HepG2 (cell line): Measurements from ENCODE around the gene KCND2. TPM values are rescaled to one million over a fixed set of nuclear protein-coding genes. Genes with fewer than 3 reads are reported as not detected.

ENCODE experiments used
- ATAC-seq: fragments of 200-7000 bp; cut with Tn5 transposase; 3 replicates; pipeline ENCODE4 v1.9.1; 2020; ENCODE audit warnings: mild to moderate bottlenecking, moderate library complexity
- BruUV-seq: library from RNA; stranded (reverse); fragments of 400-500 nt; replicated peaks from 2 replicates; lab custom pipeline; 2021; lab: Mats Ljungman, UMichigan
- CTCF ChIA-PET: fragments of 300-600 bp; formaldehyde crosslinking; extraction: SDS; loops from one replicate; lab custom pipeline; 2021; ENCODE audit warnings: low total read pairs, inconsistent platforms, low intra/inter-chr PET ratio; lab: Yijun Ruan, JAX
- POLR2A ChIA-PET: fragments of 350-600 bp; sonication (Branson Sonifier 250); formaldehyde crosslinking; loops from one replicate; lab custom pipeline; 2020; ENCODE audit warnings: antibody characterized with exemption, inconsistent platforms; lab: Yijun Ruan, JAX
- DNase-seq: peaks from one replicate; pipeline ENCODE4 v3.0.0-alpha.2; 2015; ENCODE audit warnings: low spot score
- FAIRE-seq: peaks from 3 replicates; lab custom pipeline; 2011; peaks lifted over from hg19 to GRCh38; lab: Jason Lieb, UNC
- H2AFZ ChIP-seq: one replicate; pipeline ENCODE4 v1.6.1; 2011; ENCODE audit warnings: low read length, inconsistent platforms
- H3K27ac ChIP-seq: fragments of 300-600 bp; 3 replicates; pipeline ENCODE4 v1.8.0; 2011; ENCODE audit warnings: mixed run types, mild to moderate bottlenecking, mixed read lengths, low read length, inconsistent platforms; ENCODE audit not compliant: insufficient read depth; ENCODE audit errors: extremely low read length
- H3K27me3 ChIP-seq, 2 experiments: fragments of 200-600 bp in 1 of 2; 2 replicates in 1 of 2; 3 replicates in 1 of 2; pipeline versions ENCODE4 v1.6.0 to v1.8.0; 2011; ENCODE audit warnings: low read length in 2 of 2, mild to moderate bottlenecking in 2 of 2, moderate library complexity in 2 of 2, inconsistent platforms in 1 of 2; ENCODE audit not compliant: insufficient read depth in 2 of 2, control insufficient read depth in 1 of 2
- H3K36me3 ChIP-seq, 2 experiments: fragments of 200-600 bp in 1 of 2; replicated peaks in 1 of 2; 2 replicates in 1 of 2; 3 replicates in 1 of 2; pipeline versions ENCODE4 v1.5.1 to v1.8.0; 2011; ENCODE audit warnings: low read length in 2 of 2, inconsistent platforms in 1 of 2; ENCODE audit not compliant: insufficient read depth in 2 of 2, control insufficient read depth in 1 of 2
- H3K4me1 ChIP-seq: 2 replicates; pipeline ENCODE4 v1.5.1; 2012; ENCODE audit warnings: low read length, inconsistent platforms; ENCODE audit not compliant: insufficient read depth
- H3K4me2 ChIP-seq: 2 replicates; pipeline ENCODE4 v1.6.0; 2011; ENCODE audit warnings: low read depth, low read length, inconsistent platforms
- H3K4me3 ChIP-seq, 3 experiments: fragments of 200-600 bp in 1 of 3; sonication (generic), shearing (Covaris generic) in 1 of 3; replicated peaks in 1 of 3; 2 replicates each; pipeline ENCODE4 v1.5.1; 2011 to 2016; ENCODE audit warnings: low read length in 3 of 3, inconsistent platforms in 2 of 3, low read depth in 2 of 3, mild to moderate bottlenecking in 2 of 3, control low read depth in 1 of 3, mixed read lengths in 1 of 3; ENCODE audit not compliant: insufficient read depth in 1 of 3
- H3K79me2 ChIP-seq: one replicate; pipeline ENCODE4 v1.6.1; 2011; ENCODE audit warnings: low read length, inconsistent platforms; ENCODE audit not compliant: insufficient read depth
- H3K9ac ChIP-seq: 2 replicates; pipeline ENCODE4 v1.6.0; 2011; ENCODE audit warnings: mild to moderate bottlenecking, low read depth, low read length, inconsistent platforms; ENCODE audit not compliant: insufficient read depth
- H3K9me3 ChIP-seq: 2 replicates; pipeline ENCODE4 v1.5.1; 2012; ENCODE audit warnings: mild to moderate bottlenecking, low read length
- H4K20me1 ChIP-seq: 2 replicates; pipeline ENCODE4 v1.6.0; 2011; ENCODE audit warnings: inconsistent platforms, mild to moderate bottlenecking, low read length, moderate library complexity; ENCODE audit not compliant: insufficient read depth
- KDM3A ChIP-seq: IDR thresholded peaks from 2 replicates; pipeline ENCODE4 v1.6.1; 2018; ENCODE audit warnings: low read depth, missing compliant biosample characterization
- MED8 ChIP-seq: sonication (generic); formaldehyde crosslinking; IDR thresholded peaks from 2 replicates; pipeline ENCODE4 v1.8.1; 2023; ENCODE audit warnings: mild to moderate bottlenecking, missing genetic modification reagents; ENCODE audit not compliant: insufficient replicate concordance
- SMARCC2 ChIP-seq: fragments of 450-650 bp; IDR thresholded peaks from 2 replicates; pipeline ENCODE4 v1.6.1; 2017; ENCODE audit warnings: antibody characterized with exemption, mild to moderate bottlenecking
- SSRP1 ChIP-seq: IDR thresholded peaks from 2 replicates; pipeline ENCODE4 v1.6.1; 2016; ENCODE audit warnings: control low read depth
- ZNF335 ChIP-seq: sonication (generic); formaldehyde crosslinking; IDR thresholded peaks from 2 replicates; pipeline ENCODE4 v1.4.0; 2020; ENCODE audit warnings: missing genetic modification reagents
- ZNF337 ChIP-seq: sonication (generic); formaldehyde crosslinking; IDR thresholded peaks from 2 replicates; pipeline ENCODE4 v1.5.1; 2020; ENCODE audit warnings: missing genetic modification reagents, low read depth, mild to moderate bottlenecking, borderline replicate concordance
- ZNF484 ChIP-seq: sonication (generic); formaldehyde crosslinking; IDR thresholded peaks from 2 replicates; pipeline ENCODE4 v1.5.1; 2020; ENCODE audit warnings: mild to moderate bottlenecking, low read depth, missing genetic modification reagents, borderline replicate concordance
- ZNF75D ChIP-seq: sonication (generic); formaldehyde crosslinking; IDR thresholded peaks from 2 replicates; pipeline ENCODE4 v1.8.1; 2023; ENCODE audit warnings: missing genetic modification reagents, mild to moderate bottlenecking, borderline replicate concordance
- WGBS: methylation state at CpG from one replicate; pipeline ENCODE4 v1.1.6; 2017; ENCODE audit warnings: low lambda C conversion rate; 5-methylcytosine and 5-hydroxymethylcytosine counted together
- in situ Hi-C: cut with HindIII; loops from 2 replicates; pipeline ENCODE4 v1.10.0; 2017; ENCODE audit warnings: low pct_unique_long_range_greater_than_20kb; ENCODE audit not compliant: extremely low pct_ligation_motif_present
- intact Hi-C: fragments of 100-400 bp; cut with micrococcal nuclease; formaldehyde crosslinking; loops from one replicate; pipeline ENCODE4 v1.10.0; 2022; ENCODE audit not compliant: unreplicated experiment
- polyA plus RNA-seq, 8 experiments: library from polyadenylated mRNA; depleted of rRNA in 3 of 8; stranded (reverse) in 7 of 8; unstranded in 1 of 8; fragments of >200 nt; fragmentation: Illumina TruSeq in 4 of 8; extraction: Trizol in 4 of 8; gene quantifications; 2 replicates each; pipeline versions ENCODE4 v1.2.1 to v1.2.3, GENCODE V29; 2011 to 2016; ENCODE audit warnings: low read depth in 4 of 8, missing spikeins in 1 of 8, mixed read lengths in 1 of 8; ENCODE audit not compliant: insufficient read depth in 1 of 8
- total RNA-seq, 5 experiments: library from RNA; depleted of rRNA; stranded (reverse); fragments of >200 nt; fragmentation: Illumina TruSeq; extraction: Trizol; gene quantifications; 2 replicates each; pipeline ENCODE4 v1.2.3, GENCODE V29; 2016; ENCODE audit warnings: low read depth in 1 of 5
- TF ChIP-seq, protein P1 (sequence below), 2 experiments: IDR thresholded peaks; 2 replicates each; pipeline ENCODE4 v1.6.1; 2011 to 2012; ENCODE audit warnings: low read length in 2 of 2, borderline replicate concordance in 1 of 2, low read depth in 1 of 2, mild to moderate bottlenecking in 1 of 2, moderate library complexity in 1 of 2
- TF ChIP-seq, protein P2 (sequence below): sonication (generic); formaldehyde crosslinking; IDR thresholded peaks from 2 replicates; pipeline ENCODE4 v1.8.1; 2023; ENCODE audit warnings: mild to moderate bottlenecking, inconsistent platforms, moderate library complexity, missing genetic modification reagents, borderline replicate concordance
- TF ChIP-seq, protein P3 (sequence below): sonication (generic); formaldehyde crosslinking; IDR thresholded peaks from 2 replicates; pipeline ENCODE4 v1.4.0; 2020; ENCODE audit warnings: missing genetic modification reagents
- TF ChIP-seq, protein P4 (sequence below): sonication (generic); formaldehyde crosslinking; IDR thresholded peaks from 2 replicates; pipeline ENCODE4 v1.4.0; 2020; ENCODE audit warnings: mild to moderate bottlenecking, missing genetic modification reagents

The KCND2 gene
- total and polyA plus RNA-seq, 2 of the 13 experiments (the other 11 are each of a cell fraction or from before 2014, with no cell fraction given): not detected

DNA sequence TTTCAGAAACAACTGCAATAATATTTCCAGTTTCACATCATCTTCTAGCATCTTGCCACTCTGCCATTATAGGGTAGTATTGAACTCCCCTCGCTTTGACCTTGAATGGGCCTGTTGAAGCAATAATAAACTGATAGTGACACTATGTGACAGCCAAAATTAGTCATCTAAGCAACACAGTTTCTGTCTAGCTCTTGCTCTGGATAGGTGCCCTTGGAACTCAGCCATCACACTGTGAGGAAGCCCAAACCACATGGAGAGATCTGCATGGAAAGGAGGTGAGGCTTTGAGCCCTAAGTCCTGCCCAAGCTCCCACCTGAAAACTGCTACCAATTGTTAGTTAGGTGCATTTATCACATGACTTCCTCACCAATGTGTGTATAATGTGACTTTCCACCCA lies 18.1 kb upstream of the KCND2 start:
- H3K4me3 ChIP-seq: no peak overlapping the region
- H3K27me3 ChIP-seq: no peaks in the 10 kb centered on the region
- H3K4me1 ChIP-seq: no peaks in the 10 kb centered on the region
- TF ChIP-seq, protein P1, sequence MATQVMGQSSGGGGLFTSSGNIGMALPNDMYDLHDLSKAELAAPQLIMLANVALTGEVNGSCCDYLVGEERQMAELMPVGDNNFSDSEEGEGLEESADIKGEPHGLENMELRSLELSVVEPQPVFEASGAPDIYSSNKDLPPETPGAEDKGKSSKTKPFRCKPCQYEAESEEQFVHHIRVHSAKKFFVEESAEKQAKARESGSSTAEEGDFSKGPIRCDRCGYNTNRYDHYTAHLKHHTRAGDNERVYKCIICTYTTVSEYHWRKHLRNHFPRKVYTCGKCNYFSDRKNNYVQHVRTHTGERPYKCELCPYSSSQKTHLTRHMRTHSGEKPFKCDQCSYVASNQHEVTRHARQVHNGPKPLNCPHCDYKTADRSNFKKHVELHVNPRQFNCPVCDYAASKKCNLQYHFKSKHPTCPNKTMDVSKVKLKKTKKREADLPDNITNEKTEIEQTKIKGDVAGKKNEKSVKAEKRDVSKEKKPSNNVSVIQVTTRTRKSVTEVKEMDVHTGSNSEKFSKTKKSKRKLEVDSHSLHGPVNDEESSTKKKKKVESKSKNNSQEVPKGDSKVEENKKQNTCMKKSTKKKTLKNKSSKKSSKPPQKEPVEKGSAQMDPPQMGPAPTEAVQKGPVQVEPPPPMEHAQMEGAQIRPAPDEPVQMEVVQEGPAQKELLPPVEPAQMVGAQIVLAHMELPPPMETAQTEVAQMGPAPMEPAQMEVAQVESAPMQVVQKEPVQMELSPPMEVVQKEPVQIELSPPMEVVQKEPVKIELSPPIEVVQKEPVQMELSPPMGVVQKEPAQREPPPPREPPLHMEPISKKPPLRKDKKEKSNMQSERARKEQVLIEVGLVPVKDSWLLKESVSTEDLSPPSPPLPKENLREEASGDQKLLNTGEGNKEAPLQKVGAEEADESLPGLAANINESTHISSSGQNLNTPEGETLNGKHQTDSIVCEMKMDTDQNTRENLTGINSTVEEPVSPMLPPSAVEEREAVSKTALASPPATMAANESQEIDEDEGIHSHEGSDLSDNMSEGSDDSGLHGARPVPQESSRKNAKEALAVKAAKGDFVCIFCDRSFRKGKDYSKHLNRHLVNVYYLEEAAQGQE (IDR thresholded peaks at IDR 0.05; ENCODE audit: borderline replicate concordance in 1 of 2, low read depth in 1 of 2, low read length in 2 of 2): no peak
- TF ChIP-seq KDM3A (CRISPR knock-in tag) (no peak), ZNF75D (CRISPR knock-in tag) (no peak), ZNF335 (CRISPR knock-in tag) (no peak), ZNF337 (CRISPR knock-in tag) (no peak), MED8 (no peak), SSRP1 (CRISPR knock-in tag) (no peak), ZNF484 (CRISPR knock-in tag) (no peak), SMARCC2 (no peak)
- TF ChIP-seq, protein P2, sequence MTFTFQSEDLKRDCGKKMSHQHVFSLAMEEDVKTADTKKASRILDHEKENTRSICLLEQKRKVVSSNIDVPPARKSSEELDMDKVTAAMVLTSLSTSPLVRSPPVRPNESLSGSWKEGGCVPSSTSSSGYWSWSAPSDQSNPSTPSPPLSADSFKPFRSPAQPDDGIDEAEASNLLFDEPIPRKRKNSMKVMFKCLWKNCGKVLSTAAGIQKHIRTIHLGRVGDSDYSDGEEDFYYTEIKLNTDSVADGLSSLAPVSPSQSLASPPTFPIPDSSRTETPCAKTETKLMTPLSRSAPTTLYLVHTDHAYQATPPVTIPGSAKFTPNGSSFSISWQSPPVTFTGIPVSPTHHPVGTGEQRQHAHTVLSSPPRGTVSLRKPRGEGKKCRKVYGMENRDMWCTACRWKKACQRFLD: no peak
- TF ChIP-seq, protein P3, sequence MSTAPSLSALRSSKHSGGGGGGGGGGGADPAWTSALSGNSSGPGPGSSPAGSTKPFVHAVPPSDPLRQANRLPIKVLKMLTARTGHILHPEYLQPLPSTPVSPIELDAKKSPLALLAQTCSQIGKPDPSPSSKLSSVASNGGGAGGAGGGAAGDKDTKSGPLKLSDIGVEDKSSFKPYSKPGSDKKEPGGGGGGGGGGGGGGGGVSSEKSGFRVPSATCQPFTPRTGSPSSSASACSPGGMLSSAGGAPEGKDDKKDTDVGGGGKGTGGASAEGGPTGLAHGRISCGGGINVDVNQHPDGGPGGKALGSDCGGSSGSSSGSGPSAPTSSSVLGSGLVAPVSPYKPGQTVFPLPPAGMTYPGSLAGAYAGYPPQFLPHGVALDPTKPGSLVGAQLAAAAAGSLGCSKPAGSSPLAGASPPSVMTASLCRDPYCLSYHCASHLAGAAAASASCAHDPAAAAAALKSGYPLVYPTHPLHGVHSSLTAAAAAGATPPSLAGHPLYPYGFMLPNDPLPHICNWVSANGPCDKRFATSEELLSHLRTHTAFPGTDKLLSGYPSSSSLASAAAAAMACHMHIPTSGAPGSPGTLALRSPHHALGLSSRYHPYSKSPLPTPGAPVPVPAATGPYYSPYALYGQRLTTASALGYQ (CRISPR knock-in tag): no peak
- TF ChIP-seq, protein P4, sequence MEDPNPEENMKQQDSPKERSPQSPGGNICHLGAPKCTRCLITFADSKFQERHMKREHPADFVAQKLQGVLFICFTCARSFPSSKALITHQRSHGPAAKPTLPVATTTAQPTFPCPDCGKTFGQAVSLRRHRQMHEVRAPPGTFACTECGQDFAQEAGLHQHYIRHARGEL (CRISPR knock-in tag): no peak
- intact Hi-C loops: no loop called here
- WGBS: 0% methylated on average over 1 of the region's 1 CpG
- H3K4me2 ChIP-seq: no peak overlapping the region
- ChIA-PET POLR2A (no interaction called here), CTCF (no interaction called here)
- H3K9ac ChIP-seq: no peak overlapping the region
- no peaks in the 10 kb centered on the region for H3K36me3 ChIP-seq
- H3K79me2 ChIP-seq: no peaks in the 10 kb centered on the region
- BruUV-seq: no TSS peak
- no peak overlapping the region for H3K27ac ChIP-seq
- H4K20me1 ChIP-seq: no peaks in the 10 kb centered on the region
- ATAC-seq (no peak), FAIRE-seq (no peak), DNase-seq (no peak)
- in situ Hi-C loops: no loop called here
- peaks cover 7% of the 10 kb centered on the region; the same call in 1 of the 2 replicates for H3K9me3 ChIP-seq
- no peak overlapping the region for H2AFZ ChIP-seq
